ENCODE data around the gene CERS1.

GRCh38 chr19:18842166-18842565 lies 53.8 kb downstream of the CERS1 start:
- TF ChIP-seq CTCF (IDR thresholded peaks at IDR 0.05) (no peak), POLR2A (IDR thresholded peaks at IDR 0.05) (no peak)
